HAP-1 (cell line): ENCODE data around the gene CCS.

Experiments
- DNase-seq, 2 experiments: peaks; one replicate each; pipeline ENCODE4 v3.0.0-alpha.2; 2016 to 2020; ENCODE audit warnings: low spot score in 2 of 2
- H3K27me3 ChIP-seq: fragments of 250-450 bp; sonication (Bioruptor Pico); 2 replicates; pipeline ENCODE4 v1.5.1; 2020; ENCODE audit warnings: low read depth, mild to moderate bottlenecking, moderate library complexity
- H3K36me3 ChIP-seq: fragments of 250-450 bp; sonication (Bioruptor Pico); replicated peaks from 2 replicates; pipeline ENCODE4 v1.5.1; 2020; ENCODE audit warnings: mild to moderate bottlenecking
- H3K4me1 ChIP-seq: fragments of 250-450 bp; sonication (Bioruptor Pico); 2 replicates; pipeline ENCODE4 v1.5.1; 2020; ENCODE audit warnings: mild to moderate bottlenecking
- H3K4me3 ChIP-seq: fragments of 250-450 bp; sonication (Bioruptor Pico); 2 replicates; pipeline ENCODE4 v1.5.1; 2020; ENCODE audit warnings: mild to moderate bottlenecking, moderate library complexity
- H3K9me3 ChIP-seq: fragments of 250-450 bp; sonication (Bioruptor Pico); 2 replicates; pipeline ENCODE4 v1.5.1; 2020; ENCODE audit warnings: mild to moderate bottlenecking, moderate library complexity
- in situ Hi-C: fragments of 300-500 bp; cut with MboI; formaldehyde crosslinking; loops from 3 replicates; pipeline ENCODE4 v1.14.3; 2020; ENCODE audit warnings: low sequenced_read_pairs, inconsistent platforms, mixed read lengths

The CCS gene

DNA sequence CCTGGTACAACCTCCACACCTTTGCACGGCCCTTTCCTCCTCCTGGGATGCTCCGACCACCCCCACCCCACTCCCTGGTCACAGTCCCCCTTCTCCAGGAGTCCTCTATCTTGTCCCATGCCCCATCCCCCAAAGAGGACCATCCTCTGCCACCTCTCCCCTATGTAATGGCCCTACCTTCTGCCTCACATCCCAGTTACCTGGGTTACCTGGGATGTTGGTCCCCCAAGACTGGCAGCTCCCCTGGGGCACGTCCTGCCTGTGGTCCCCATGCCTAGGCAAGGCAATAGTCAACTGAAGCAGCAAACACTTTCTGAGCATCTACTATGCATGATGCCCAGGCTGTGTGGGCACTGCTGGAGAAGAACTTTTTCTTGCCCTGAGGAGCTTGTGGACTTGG lies 37.6 kb upstream of the CCS start:
- Histone ChIP-seq H3K4me1 (no peaks in the 10 kb centered on the region), H3K27me3 (no peaks in the 10 kb centered on the region), H3K36me3 (no peaks in the 10 kb centered on the region), H3K4me3 (no peak overlapping the region), H3K9me3 (no peaks in the 10 kb centered on the region)
- in situ Hi-C loops: no loop called here
- no peak for DNase-seq

DNA sequence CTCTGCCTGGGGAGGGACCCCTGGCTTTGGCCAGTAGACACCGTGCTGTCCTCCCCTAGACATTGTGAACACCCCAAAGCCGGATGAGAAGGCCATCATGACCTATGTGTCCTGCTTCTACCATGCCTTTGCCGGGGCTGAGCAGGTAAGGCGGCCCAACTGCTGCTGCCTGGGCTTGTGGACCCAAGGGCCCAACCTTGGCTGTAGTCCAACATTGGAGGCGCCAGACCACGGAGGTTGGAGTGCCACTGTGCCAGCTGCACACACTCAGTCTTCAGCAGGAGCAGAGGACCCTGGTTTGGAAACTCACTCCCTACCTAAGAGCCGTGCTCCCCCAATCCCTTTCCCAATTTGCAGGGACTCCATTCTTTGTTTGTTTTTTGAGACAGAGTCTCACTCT lies 36.9 kb upstream of the CCS start:
- no peak overlapping the region for H3K4me3 ChIP-seq
- no peaks in the 10 kb centered on the region for H3K9me3 ChIP-seq
- no peaks in the 10 kb centered on the region for H3K4me1 ChIP-seq
- in situ Hi-C loops: no loop called here
- no peaks in the 10 kb centered on the region for H3K36me3 ChIP-seq
- H3K27me3 ChIP-seq: no peaks in the 10 kb centered on the region
- no peak for DNase-seq

DNA sequence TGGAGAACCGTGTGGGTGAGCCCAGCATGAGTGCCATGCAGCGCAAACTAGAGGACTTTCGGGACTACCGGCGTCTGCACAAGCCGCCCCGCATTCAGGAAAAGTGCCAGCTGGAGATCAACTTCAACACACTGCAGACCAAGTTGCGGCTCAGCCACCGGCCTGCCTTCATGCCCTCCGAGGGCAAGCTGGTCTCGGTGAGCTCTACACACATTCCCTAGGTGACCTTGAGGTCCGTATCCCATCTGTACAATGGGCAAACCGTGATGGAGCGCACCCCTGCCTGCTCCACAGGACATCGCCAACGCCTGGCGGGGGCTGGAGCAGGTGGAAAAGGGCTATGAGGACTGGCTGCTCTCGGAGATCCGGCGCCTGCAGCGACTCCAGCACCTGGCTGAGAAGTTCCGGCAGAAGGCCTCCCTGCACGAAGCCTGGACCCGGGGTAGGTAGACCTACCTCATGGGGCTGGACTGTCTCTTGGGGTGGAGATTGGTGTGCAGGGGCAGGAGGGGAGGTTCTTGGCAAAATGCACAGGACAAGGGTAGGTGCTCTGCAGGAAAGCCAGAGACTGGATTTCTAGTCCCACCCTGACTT lies 35.2 kb upstream of the CCS start:
- H3K9me3 ChIP-seq: no peaks in the 10 kb centered on the region
- H3K4me1 ChIP-seq: no peaks in the 10 kb centered on the region
- H3K27me3 ChIP-seq: no peaks in the 10 kb centered on the region
- no peak overlapping the region for H3K4me3 ChIP-seq
- no peak for DNase-seq
- in situ Hi-C loops: no loop called here
- H3K36me3 ChIP-seq: no peaks in the 10 kb centered on the region; the same call in 1 of the 2 replicates

DNA sequence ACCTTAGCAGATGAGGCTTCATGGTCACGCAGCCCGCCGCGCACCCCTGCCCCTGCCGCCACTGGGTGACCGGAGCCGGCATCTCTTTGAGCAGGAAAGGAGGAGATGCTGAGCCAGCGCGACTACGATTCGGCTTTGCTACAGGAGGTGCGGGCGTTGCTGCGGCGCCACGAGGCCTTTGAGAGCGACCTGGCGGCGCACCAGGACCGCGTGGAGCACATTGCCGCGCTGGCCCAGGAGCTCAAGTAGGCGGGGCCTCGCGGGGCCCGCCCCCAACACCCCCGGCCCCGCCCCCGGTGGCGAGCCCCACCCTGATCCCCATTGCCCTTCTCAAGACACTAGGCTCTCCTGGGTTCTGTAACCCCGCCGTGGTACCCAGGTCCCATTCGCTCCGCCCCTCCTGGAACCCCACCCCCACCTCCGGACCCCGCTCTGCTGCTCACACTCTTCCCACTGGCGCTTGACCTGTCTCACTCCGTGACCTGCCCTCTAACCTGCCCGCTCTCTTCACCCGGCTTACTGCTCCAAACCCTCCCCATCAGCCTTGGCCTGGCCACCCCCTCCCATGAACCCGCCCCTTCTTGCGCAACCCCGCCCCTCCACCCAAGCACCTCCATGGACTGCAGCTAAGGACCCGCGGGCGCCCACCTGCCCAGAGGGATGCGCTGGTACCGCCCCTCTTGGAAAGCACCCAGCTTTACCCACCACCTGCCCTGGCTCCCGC lies 33.7 kb upstream of the CCS start:
- no peaks in the 10 kb centered on the region; the same call in none of the 2 replicates for H3K36me3 ChIP-seq
- no peak overlapping the region for H3K4me3 ChIP-seq
- no peaks in the 10 kb centered on the region for H3K27me3 ChIP-seq
- no peaks in the 10 kb centered on the region for H3K9me3 ChIP-seq
- in situ Hi-C loops: no loop called here
- H3K4me1 ChIP-seq: no peaks in the 10 kb centered on the region
- no peak for DNase-seq

DNA sequence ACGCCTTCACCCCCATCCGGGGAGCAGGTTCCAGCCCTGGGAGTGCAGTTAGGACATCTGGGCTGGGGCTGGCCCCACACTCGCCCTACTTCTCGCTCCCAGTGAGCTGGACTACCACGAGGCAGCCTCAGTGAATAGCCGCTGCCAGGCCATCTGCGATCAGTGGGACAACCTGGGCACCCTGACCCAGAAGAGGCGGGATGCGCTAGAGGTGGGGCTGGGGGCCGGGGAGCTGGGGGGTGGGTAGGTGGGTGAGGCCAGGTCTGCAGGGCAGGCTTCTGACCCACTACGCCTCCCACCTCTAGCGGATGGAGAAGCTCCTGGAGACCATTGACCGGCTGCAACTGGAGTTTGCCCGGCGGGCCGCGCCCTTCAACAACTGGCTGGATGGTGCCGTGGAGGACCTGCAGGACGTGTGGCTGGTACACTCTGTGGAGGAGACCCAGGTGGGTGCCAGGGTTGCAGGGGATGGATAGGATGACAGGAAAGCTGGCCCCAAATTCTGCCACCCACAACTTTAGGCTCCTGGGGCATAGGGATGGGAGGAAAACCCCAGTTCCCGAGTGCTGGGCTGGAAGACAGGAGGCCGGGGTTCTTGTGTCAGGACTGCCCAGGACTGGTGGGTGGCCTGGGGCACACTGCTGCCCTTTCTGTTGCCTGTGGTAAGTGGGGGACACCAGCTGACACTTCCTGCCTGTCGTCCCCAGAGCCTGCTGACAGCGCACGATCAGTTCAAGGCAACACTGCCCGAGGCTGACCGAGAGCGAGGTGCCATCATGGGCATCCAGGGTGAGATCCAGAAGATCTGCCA lies 32.9 kb upstream of the CCS start:
- H3K9me3 ChIP-seq: no peaks in the 10 kb centered on the region
- no peaks in the 10 kb centered on the region for H3K4me1 ChIP-seq
- H3K36me3 ChIP-seq: no peaks in the 10 kb centered on the region; the same call in none of the 2 replicates
- no peaks in the 10 kb centered on the region for H3K27me3 ChIP-seq
- H3K4me3 ChIP-seq: no peak overlapping the region
- in situ Hi-C loops: no loop called here
- no peak for DNase-seq

DNA sequence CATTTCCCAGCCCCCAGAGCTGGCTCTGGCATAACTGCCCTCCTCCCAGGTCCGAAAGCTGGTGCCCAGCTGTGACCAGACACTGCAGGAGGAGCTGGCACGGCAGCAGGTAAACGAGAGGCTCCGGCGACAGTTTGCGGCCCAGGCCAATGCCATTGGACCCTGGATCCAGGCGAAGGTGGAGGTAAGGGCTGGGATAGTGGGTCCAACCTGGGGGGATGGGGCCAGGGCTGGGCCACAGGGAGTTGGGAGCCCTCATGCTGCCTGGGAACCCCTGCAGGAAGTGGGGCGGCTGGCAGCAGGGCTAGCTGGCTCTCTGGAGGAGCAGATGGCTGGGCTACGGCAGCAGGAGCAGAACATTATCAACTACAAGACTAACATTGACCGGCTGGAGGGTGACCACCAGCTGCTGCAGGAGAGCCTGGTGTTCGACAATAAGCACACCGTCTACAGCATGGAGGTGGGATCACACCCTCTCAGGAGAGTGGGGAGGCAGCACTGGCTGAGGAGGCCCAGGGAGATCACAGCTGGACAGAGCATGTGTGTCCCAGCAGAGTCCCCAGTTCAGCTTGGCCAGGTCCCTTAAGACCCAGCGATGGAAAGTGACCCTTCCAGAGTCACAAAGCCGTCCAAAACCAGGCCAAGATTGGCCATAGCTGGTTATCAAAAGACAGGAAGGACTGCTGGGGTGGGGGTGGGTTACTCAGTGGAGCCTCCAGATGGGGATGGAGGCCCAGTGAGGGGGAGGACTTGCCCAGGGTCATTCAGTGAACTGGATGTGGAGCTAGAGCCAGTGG lies 31.6 kb upstream of the CCS start:
- Histone ChIP-seq H3K36me3 (no peaks in the 10 kb centered on the region; the same call in none of the 2 replicates), H3K27me3 (no peaks in the 10 kb centered on the region), H3K4me1 (no peaks in the 10 kb centered on the region), H3K9me3 (no peaks in the 10 kb centered on the region), H3K4me3 (no peak overlapping the region)
- in situ Hi-C loops: no loop called here
- no peak for DNase-seq

DNA sequence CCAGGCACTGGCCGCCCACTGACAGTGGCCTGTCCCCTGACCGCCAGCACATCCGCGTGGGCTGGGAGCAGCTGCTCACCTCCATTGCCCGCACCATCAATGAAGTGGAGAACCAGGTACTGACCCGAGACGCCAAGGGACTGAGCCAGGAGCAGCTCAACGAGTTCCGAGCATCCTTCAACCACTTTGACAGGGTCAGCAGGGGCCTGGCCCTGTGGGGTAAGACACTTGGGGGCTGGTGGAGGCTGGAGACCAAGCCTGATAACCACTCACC lies 31.1 kb upstream of the CCS start:
- Histone ChIP-seq H3K9me3 (no peaks in the 10 kb centered on the region), H3K27me3 (no peaks in the 10 kb centered on the region), H3K4me1 (no peaks in the 10 kb centered on the region), H3K4me3 (no peak overlapping the region), H3K36me3 (no peaks in the 10 kb centered on the region; the same call in none of the 2 replicates)
- no peak for DNase-seq
- in situ Hi-C loops: no loop called here

DNA sequence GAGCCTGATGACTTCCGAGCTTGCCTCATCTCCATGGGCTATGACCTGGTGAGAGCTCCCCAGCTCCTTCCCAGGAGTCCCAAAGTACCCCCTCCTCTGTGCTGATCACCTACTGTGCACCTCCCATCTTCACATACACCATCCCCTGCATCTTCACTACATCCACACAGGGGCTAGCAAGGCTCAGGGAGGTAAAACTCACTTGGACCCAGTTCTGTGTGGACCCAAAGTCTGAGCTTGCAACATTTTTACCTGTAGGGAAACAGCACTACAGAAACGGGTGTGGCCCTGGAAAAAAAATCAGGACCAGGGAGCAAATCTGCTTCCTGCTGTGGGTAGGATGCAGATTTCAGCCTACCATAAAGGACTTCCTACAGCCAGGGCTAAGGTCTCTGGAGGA lies 30.7 kb upstream of the CCS start:
- Histone ChIP-seq H3K27me3 (no peaks in the 10 kb centered on the region), H3K4me1 (no peaks in the 10 kb centered on the region), H3K9me3 (no peaks in the 10 kb centered on the region), H3K36me3 (no peaks in the 10 kb centered on the region; the same call in none of the 2 replicates), H3K4me3 (no peak overlapping the region)
- in situ Hi-C loops: no loop called here
- no peak for DNase-seq

DNA sequence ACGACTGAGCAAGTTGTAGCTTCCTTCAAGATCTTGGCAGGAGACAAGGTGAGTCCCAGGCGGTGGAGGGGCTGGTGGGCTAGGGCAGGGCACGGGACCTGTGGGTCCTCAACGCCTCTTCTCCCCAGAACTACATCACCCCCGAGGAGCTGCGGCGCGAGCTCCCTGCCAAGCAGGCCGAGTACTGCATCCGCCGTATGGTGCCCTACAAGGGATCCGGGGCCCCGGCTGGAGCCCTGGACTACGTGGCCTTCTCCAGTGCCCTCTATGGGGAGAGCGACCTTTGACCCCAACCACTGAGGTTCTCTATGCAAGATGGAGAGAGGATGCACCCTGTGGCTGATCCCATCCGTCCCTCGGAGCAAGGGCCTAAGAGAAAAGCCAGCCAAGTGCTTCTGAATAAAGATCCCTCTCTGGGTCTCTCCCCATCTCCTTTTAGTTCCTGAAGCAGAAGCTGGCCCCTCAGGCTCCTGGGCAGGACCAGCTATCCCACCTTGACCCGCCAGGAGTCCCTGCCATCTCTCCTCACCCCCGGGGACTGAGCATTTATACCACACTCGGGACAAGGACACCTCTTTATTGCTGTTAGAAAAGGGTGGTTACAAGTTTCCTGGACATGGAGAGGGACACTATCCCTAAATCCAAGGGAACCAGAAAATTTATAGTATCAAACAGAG lies 29.9 kb upstream of the CCS start:
- Histone ChIP-seq H3K4me1 (peaks cover 4% of the 10 kb centered on the region; the same call in 1 of the 2 replicates), H3K9me3 (no peaks in the 10 kb centered on the region), H3K36me3 (no peaks in the 10 kb centered on the region; the same call in none of the 2 replicates), H3K4me3 (no peak overlapping the region), H3K27me3 (no peaks in the 10 kb centered on the region)
- no peak for DNase-seq
- in situ Hi-C loops: no loop called here

DNA sequence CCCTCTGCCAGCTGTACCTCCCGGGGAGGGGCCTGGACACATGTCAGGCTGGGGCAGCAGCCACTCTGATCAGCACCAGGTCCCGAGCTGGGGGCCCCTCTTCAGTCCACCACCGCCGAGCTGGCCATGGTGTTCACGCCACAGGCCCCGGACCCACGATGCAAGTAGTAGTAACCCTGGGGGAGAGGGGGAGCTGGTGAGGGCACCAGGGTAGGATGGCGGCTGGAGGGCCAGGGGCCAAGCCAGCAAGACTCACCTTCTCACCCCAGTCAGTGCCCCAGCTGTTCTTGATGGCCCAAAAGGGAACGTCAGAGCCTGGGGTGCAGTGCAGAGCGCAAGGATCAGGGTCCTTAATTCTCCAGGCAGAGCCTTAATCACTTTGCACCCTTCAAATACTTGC lies 29.2 kb upstream of the CCS start:
- no peaks in the 10 kb centered on the region for H3K27me3 ChIP-seq
- H3K4me3 ChIP-seq: no peak overlapping the region
- DNase-seq: no peak
- peaks cover 8% of the 10 kb centered on the region for H3K4me1 ChIP-seq
- H3K9me3 ChIP-seq: no peaks in the 10 kb centered on the region
- in situ Hi-C loops: no loop called here
- no peaks in the 10 kb centered on the region; the same call in none of the 2 replicates for H3K36me3 ChIP-seq

DNA sequence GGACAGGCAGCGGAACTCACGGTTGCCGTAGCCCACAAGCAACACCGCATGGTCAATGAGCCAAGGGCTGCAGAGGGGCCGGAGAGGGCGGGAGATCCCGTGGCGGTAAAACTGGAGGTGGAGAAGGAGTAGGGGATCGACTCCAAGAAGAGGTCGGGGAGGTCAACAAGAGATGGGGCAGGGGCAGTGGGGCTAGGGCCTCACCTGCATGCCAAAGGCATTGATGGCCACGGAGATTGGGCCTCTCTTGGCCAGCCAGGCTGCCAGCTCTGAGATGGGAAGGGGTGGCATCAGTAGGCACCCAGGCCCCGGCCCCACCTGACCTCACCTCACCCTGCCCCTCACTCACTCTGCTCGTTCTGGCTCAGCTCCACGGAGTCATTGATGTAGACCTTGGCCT lies 28.4 kb upstream of the CCS start:
- H3K36me3 ChIP-seq: no peaks in the 10 kb centered on the region; the same call in none of the 2 replicates
- no peaks in the 10 kb centered on the region for H3K27me3 ChIP-seq
- no peak overlapping the region for H3K4me3 ChIP-seq
- H3K9me3 ChIP-seq: no peaks in the 10 kb centered on the region
- no peak for DNase-seq
- in situ Hi-C loops: no loop called here
- H3K4me1 ChIP-seq: peaks cover 15% of the 10 kb centered on the region

DNA sequence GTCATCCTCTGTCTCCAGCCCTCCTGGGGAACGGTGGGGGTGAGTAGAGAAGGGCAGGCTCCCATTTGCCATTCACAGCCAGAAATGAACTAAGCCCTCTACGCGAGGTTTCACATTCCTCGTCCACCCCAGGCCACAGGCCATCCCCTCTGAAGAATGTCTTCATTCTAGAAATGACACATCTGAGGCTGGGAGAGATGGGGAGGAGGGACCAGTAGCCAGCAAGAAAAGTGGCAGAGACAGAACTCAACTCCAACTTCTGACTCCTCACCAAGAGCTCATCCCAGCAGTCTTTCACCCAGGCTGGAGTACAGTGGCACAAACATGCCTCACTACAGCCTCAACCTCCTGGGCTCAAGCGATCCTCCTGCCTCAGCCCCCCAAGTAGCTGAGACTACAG lies 28.0 kb upstream of the CCS start:
- H3K9me3 ChIP-seq: no peaks in the 10 kb centered on the region
- in situ Hi-C loops: no loop called here
- no peaks in the 10 kb centered on the region; the same call in none of the 2 replicates for H3K36me3 ChIP-seq
- H3K4me1 ChIP-seq: peaks cover 18% of the 10 kb centered on the region
- H3K4me3 ChIP-seq: no peak overlapping the region
- no peaks in the 10 kb centered on the region for H3K27me3 ChIP-seq
- no peak for DNase-seq

DNA sequence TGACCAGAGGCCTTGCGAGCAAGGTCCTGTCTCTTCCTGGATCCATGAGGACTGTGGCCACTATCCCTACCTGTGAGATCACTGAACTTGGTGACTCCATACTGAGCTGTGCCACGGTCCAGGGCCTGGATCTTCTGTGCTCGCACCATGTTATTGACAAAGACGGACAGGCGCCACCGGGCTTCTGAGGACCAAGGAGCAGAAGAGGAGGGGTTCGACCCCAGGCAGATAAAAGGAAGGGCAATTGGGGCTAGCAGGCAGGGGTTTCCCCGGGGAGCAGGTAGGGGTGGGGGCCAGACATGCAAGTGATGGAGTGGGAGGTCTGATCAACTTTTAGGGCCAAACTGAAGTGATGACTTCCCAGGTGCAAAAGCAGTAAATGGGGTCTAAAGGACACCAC lies 26.8 kb upstream of the CCS start:
- Histone ChIP-seq H3K4me1 (peaks cover 26% of the 10 kb centered on the region), H3K27me3 (no peaks in the 10 kb centered on the region), H3K9me3 (no peaks in the 10 kb centered on the region), H3K36me3 (no peaks in the 10 kb centered on the region; the same call in none of the 2 replicates), H3K4me3 (no peak overlapping the region)
- DNase-seq: no peak
- in situ Hi-C loops: no loop called here
